Measurements from ENCODE around the gene PRRC2C.
"Not testable (repeated sequence)": the region's sequence is repeated elsewhere in the genome, so short reads cannot be mapped to it uniquely, and the experiment has no call there.

Gene PRRC2C

GRCh38 chr1:171583591-171584201, 98.4 kb downstream of the PRRC2C start:
- DNase-seq (ENCODE audit: low read depth in 2 of 2): no peak

- no peak for DNase-seq (ENCODE audit: low read depth in 2 of 2)
Measured at GRCh38 chr1:171585715-171586114, 100.4 kb downstream of the PRRC2C start.

GRCh38 chr1:171588230-171588629, 102.9 kb downstream of the PRRC2C start:
- DNase-seq (ENCODE audit: low read depth in 2 of 2): no peak

GRCh38 chr1:171590022-171590421, 104.7 kb downstream of the PRRC2C start:
- DNase-seq (ENCODE audit: low read depth in 2 of 2): no peak

- no peak for DNase-seq (ENCODE audit: low read depth in 2 of 2)
Measured at GRCh38 chr1:171595324-171595723, 110.0 kb downstream of the PRRC2C start.

- no peak for DNase-seq (ENCODE audit: low read depth in 2 of 2)
Measured at GRCh38 chr1:171596119-171596518, 110.8 kb downstream of the PRRC2C start.

- no peak for DNase-seq (ENCODE audit: low read depth in 2 of 2)
Measured at GRCh38 chr1:171596705-171597104, 111.4 kb downstream of the PRRC2C start.

GRCh38 chr1:171597203-171597602, 111.9 kb downstream of the PRRC2C start:
- DNase-seq (ENCODE audit: low read depth in 2 of 2): no peak

GRCh38 chr1:171600310-171600709, 115.0 kb downstream of the PRRC2C start:
- DNase-seq (ENCODE audit: low read depth in 2 of 2): not testable (repeated sequence)

GRCh38 chr1:171600862-171601261, 115.5 kb downstream of the PRRC2C start:
- DNase-seq (ENCODE audit: low read depth in 2 of 2): no peak

GRCh38 chr1:171603042-171603441, 117.7 kb downstream of the PRRC2C start:
- not testable (repeated sequence) for DNase-seq (ENCODE audit: low read depth in 2 of 2)

GRCh38 chr1:171606402-171606941, 121.1 kb downstream of the PRRC2C start:
- no peak for DNase-seq (ENCODE audit: low read depth in 2 of 2)

- no peak for DNase-seq (ENCODE audit: low read depth in 2 of 2)
Measured at GRCh38 chr1:171610385-171610784, 125.1 kb downstream of the PRRC2C start.

- DNase-seq (ENCODE audit: low read depth in 2 of 2): no peak
Measured at GRCh38 chr1:171611306-171611705, 126.0 kb downstream of the PRRC2C start.

- DNase-seq (ENCODE audit: low read depth in 2 of 2): no peak
Measured at GRCh38 chr1:171613282-171613681, 128.0 kb downstream of the PRRC2C start.

- not testable (repeated sequence) for DNase-seq (ENCODE audit: low read depth in 2 of 2)
Measured at GRCh38 chr1:171615122-171615906, 130.0 kb downstream of the PRRC2C start.

- no peak for DNase-seq (ENCODE audit: low read depth in 2 of 2)
Measured at GRCh38 chr1:171616586-171616985, 131.3 kb downstream of the PRRC2C start.

GRCh38 chr1:171622152-171622462, 136.8 kb downstream of the PRRC2C start, which contains the start of gene MYOCOS:
MYOCOS (plus strand) TSS chr1:171622243; CDS start chr1:171623884, 1,641 bp downstream.
- DNase-seq (ENCODE audit: low read depth in 2 of 2): no peak

GRCh38 chr1:171623651-171624331, 138.5 kb downstream of the PRRC2C start:
- no peak for DNase-seq (ENCODE audit: low read depth in 2 of 2)

- DNase-seq (ENCODE audit: low read depth in 2 of 2): no peak
Measured at GRCh38 chr1:171625225-171625624, 139.9 kb downstream of the PRRC2C start.

GRCh38 chr1:171627020-171627419, 141.7 kb downstream of the PRRC2C start:
- no peak for DNase-seq (ENCODE audit: low read depth in 2 of 2)

- DNase-seq (ENCODE audit: low read depth in 2 of 2): no peak
Measured at GRCh38 chr1:171628225-171628624, 142.9 kb downstream of the PRRC2C start.

- no peak for DNase-seq (ENCODE audit: low read depth in 2 of 2)
Measured at GRCh38 chr1:171635661-171636060, 150.3 kb downstream of the PRRC2C start.
